DND-41 (cell line): ENCODE data around the gene TLN1.

Experiments used
- CTCF ChIP-seq: IDR thresholded peaks from 2 replicates; pipeline ENCODE4 v1.5.1; 2012; ENCODE audit warnings: borderline replicate concordance, low read length, moderate library complexity, mild to moderate bottlenecking; ENCODE audit not compliant: poor library complexity, severe bottlenecking; ENCODE audit errors: extremely low read depth
- EZH2 ChIP-seq: IDR thresholded peaks from 3 replicates; pipeline ENCODE4 v1.6.1; 2012; ENCODE audit warnings: borderline replicate concordance, low read depth, mild to moderate bottlenecking, moderate library complexity, low read length, inconsistent platforms; ENCODE audit not compliant: severe bottlenecking

DNA sequence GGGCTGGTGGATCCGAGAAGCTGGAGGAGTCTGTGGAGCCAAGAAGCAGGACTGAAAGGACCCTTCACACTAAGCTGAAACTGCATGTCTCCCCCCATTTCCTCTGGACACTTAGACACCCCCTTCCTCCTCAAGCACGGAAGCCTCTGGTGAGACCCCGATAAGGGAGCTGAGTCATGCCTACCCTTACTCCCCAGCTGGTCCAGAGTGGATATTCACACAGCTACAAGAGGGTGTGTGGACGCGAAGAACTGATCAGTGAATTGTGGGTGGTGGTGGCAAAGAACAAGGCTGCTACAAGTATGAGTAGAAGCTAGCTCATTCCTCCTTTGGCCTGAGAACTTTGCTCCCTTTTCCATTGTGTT is 4.3 kb downstream of the TLN1 start:
- TF ChIP-seq CTCF (no peak), EZH2 (no peak)
